Fibroblast of lung (primary cell): Measurements from ENCODE around the gene ZNF70.

Experiments
- EZH2 ChIP-seq: IDR thresholded peaks from 2 replicates; pipeline ENCODE4 v1.5.1; 2012; ENCODE audit warnings: low read length, control low read depth, mild to moderate bottlenecking; ENCODE audit errors: missing control alignments
- TF ChIP-seq, protein P1 (sequence below), 2 donors: IDR thresholded peaks in 1 of 2; conservative IDR thresholded peaks in 1 of 2; 1 replicate in 1 of 2; 2 replicates in 1 of 2; pipeline ENCODE4 v1.5.1; 2011 to 2012; ENCODE audit warnings: low read length in 2 of 2, control low read depth in 1 of 2, inconsistent platforms in 1 of 2, low read depth in 1 of 2, mild to moderate bottlenecking in 1 of 2

DNA sequence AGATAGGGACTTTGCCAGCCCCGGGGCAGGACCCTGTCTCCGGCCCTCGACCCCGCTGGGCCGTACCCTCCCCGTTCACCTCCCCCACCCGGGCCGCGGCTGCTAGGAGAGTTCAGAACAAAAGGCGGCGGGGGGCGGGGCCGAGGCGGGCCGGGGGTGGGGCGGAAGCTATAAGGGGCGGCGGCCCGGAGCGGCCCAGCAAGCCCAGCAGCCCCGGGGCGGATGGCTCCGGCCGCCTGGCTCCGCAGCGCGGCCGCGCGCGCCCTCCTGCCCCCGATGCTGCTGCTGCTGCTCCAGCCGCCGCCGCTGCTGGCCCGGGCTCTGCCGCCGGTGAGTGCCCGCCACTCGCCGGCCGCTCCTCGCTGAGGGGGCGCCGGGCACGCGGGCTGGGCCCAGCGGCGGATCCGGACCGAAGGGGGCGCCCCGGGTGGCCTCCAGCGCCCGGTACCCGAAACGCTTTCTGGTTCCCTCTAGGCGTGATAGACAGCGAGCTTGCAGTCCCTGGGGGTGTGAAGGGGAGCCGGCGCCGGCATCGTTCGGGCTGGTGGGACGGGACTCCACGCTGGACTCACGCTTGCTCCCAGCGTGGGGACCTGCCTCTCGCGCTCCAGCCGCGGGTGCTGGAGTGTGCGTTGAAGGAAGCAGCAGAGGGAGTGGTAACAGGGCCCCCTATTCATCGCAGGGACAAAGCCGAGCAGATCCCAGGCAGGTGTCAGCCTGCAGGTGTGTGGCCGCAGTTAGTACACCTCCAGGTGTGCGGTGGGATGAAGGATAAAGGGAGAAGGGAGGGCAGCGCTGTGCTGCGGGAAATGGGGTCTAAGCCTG lies 21.9 kb upstream of the ZNF70 start, which contains the start of gene MMP11:
- TF ChIP-seq, protein P1, sequence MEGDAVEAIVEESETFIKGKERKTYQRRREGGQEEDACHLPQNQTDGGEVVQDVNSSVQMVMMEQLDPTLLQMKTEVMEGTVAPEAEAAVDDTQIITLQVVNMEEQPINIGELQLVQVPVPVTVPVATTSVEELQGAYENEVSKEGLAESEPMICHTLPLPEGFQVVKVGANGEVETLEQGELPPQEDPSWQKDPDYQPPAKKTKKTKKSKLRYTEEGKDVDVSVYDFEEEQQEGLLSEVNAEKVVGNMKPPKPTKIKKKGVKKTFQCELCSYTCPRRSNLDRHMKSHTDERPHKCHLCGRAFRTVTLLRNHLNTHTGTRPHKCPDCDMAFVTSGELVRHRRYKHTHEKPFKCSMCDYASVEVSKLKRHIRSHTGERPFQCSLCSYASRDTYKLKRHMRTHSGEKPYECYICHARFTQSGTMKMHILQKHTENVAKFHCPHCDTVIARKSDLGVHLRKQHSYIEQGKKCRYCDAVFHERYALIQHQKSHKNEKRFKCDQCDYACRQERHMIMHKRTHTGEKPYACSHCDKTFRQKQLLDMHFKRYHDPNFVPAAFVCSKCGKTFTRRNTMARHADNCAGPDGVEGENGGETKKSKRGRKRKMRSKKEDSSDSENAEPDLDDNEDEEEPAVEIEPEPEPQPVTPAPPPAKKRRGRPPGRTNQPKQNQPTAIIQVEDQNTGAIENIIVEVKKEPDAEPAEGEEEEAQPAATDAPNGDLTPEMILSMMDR (conservative IDR thresholded peaks at IDR 0.05 in 1 of 2, IDR thresholded peaks at IDR 0.05 in 1 of 2; ENCODE audit: low read depth in 1 of 2, low read length in 2 of 2) = no peak
- TF ChIP-seq EZH2 = peak; percentile 26
